ENCODE data around the gene MTTP.

Gene MTTP

DNA sequence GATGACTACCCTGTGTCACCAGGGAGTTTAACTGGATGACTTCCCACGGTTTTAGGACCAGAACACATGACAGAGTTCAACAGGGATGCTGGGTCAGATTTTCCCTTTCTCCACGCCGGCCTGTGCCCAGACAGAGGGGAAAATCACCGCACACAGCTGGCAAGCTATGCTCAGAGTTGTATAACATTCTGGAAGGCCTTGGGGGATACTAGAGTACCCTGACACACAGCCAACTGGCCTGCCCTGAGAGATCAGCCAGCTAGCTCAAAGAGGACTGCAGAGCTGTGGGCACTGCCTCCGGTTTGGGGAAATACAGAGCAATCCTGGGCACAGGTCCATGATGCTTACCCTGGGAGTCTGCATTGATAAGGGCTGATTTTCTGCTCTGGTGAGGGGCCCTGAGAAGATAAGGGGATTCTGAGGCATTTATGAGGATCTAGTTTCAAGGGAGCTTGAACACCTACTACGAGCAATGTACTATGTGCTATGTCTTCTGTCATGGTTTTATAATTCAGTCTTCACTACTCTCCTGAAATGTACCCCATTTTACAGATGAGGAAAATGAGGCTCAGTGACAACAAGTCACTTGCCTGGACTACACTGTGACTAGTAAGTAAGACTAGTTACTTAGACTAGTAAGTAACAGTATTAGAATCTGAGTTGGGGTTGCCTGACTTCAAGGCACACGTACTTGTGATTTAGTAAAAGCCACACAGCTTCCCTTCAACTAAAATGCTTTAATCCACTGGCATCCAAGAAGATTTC is 68.3 kb downstream of the MTTP start:
- no peak for DNase-seq

DNA sequence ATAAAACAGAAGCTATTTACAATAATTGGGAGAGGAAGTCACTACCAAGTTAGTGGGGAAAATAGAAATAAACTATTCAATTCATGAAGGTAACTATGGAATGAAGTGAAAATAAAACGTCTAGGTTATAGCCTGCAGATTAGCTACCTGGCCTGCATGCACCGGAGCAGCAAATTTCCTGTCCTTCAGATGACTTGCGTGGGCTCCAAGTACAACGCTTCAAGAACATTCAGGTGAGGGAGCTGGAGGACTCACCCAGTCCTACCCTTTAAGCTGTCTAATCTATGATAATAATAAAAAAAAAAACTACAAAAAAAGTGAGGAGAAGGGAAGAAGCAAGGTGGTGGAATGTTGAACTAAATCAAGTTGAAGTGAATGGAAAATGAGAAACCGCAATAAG is 69.8 kb downstream of the MTTP start:
- DNase-seq = no peak

DNA sequence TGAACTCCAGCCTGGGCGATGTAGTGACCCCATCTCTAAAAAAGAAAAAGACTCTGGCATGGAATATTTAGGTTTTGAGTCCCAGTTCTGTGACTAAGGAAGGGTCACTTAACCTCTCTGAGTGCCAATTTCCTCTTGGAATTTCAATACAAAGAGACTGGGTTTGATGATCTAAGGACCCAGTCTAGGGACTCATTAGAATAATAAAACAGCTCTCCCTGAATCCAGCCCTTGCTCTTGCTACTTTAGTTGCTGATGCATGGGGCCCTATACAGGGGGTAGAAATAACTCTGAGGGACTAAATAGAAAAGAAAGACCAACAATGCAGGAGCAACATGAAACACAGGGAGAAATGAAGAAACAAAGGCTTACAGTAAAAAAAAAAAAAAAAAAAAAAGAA is 70.4 kb downstream of the MTTP start:
- no peak for DNase-seq

DNA sequence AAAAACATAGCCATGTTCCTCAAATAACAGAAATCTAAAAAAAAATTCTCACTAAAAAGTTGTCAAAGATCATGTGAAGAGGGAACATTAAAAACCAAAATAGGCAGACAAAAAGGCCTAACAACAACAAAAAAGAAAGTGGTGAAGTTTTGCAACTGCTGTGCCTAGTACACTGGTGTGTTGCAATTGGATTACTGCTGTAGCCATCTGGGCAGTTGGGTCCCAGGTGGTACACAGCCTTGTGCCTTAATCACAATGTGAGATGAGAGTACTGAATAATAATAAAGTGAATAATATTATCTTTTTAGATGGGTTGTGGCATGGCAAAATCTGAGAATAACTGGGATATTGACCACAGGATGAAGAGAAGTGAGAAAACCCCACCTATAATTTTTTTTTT is 71.0 kb downstream of the MTTP start:
- DNase-seq = no peak

DNA sequence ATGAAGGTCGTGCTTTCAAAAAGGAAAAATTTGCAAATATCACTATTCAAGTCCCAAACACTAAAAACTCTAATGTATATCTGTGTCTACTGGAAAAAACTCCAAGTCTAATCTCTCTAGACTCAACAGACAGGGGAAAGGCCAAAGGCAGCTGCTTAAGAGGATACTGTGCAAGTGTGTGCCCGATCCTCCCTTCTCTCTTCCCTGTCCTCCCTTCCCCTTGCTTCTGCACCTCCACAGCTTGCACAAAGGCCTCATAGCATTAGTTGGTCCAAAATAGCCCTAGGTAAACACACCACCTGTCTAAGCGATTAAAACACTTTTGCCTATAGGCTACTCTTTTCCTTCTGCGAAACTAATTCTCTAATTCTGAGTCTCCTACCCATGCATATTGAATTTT is 72.4 kb downstream of the MTTP start:
- no peak for DNase-seq

DNA sequence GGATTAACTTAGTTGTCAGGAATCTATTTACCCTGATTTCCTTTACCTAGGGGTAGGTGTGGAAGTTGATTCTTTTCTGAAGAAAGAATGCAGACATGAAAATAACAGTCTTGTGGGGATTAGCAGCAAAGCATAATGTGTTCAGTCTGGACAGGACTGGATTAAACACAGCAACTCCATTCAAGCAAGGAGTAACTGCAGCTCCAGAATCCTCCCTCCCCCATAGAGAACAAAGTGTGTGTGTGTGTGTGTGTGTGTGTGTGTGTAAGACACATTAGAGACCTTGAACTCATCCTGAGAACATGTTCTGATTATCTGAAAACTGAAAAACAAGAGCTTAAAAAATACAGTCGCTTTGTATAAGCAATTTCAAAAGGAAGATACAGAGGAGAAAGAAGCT is 73.7 kb downstream of the MTTP start:
- DNase-seq = no peak

DNA sequence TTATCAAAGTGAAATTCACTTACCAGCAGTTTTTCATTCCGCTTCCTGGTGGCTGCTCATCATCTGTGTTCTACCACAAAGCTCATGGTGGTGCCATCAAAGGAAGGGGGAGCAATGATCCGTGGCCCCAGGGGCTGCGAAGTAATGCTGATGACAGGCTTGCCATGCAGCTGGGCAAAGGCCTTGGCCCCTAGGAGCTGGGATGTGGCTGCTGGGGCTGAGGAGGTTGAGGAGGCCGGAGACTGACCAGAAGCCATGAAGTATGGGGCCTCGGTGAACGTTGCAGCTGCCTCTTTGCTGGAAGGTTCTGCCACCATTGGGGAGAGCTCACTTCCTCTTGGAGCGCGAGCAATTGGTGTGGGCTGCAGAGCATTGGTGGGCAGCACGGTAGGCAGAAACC is 74.6 kb downstream of the MTTP start:
- DNase-seq = no peak

DNA sequence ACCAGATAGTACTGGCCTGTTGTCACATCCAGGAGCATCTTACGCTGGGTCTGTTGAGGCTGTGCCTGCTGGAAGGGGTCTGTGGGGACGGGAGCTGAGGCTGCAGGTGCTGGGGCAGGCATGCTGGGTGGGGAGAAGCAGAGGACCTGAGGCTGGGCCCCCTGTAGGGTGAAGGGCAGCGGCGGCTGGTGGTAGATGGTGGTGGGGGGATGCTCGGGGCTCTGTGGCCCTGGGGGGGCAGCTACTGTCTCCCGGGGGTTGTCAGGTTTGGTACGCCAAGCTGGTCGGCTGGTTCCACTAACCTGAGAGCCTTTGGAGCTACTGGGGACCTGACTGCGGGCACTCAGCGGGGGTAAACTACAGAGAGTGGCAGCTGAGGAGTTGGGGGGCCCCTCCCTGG is 75.2 kb downstream of the MTTP start:
- DNase-seq = no peak

DNA sequence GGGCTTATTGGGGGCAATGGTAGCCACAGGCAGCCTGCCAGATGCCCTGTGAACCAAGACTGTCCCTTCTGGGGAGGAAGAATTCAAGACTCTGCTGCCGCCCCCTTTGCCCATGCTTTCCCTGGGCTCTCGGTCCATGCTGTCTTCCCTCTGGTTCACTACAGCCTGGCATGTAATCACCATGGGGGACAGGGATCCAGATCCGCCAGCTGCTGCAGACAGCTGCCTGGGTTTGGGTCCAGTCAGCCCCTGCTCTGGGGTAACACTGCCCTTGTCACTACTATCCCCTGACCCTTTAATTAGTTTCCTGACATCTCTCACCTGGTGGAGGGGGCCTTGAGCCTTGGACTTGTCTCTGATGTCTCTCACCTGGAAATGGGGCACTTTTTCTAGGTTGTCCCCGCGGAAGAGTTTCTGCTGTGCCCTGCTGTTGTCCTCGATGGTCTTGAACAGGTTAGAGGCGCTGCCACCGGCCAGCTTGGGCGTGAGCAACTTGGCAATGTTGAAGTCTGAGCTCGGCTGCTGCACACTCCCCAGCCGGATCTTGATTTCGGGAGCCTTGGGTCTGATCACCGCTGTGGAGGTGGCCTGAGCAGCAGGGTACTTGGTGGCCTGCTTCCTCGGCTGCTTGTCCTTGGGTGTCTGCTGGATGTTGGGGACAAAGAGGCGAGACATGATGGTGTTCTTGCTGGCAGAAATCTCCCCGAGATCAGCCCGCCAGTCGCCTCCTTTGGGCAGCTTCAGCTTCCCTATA is 76.6 kb downstream of the MTTP start:
- no peak for DNase-seq

DNA sequence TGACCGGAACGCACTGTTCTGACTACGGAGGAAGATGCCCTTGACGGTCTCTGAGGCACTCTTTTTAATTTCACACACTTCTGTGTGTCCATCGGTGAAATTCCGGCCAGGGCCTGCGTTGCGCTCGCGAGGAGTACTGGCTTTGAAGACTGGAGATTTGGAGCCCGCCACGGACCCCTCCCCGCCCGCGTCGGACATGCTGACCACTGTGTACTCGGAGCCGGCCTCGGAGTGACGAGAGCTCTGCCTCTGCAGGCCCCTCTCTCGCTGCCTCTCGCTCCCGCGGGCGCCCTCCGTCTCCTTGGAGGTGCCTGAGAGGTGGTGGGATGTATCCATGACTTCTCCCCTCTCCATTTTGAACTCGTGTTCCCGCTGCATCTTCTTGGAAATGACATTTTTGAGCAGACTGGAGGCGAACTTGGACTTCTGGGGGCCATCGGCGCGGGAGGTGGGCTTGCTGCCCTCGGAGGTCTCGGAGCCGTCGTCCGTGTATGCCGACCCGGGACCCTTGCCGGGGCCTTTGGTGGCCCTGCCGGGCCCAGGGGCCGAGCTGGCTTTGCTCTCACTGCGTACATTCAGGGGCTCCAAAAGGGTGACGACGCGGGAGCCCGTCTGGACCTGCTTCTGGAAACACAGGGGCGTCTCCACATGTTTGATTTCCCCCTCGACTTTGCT is 77.3 kb downstream of the MTTP start:
- DNase-seq = no peak

DNA sequence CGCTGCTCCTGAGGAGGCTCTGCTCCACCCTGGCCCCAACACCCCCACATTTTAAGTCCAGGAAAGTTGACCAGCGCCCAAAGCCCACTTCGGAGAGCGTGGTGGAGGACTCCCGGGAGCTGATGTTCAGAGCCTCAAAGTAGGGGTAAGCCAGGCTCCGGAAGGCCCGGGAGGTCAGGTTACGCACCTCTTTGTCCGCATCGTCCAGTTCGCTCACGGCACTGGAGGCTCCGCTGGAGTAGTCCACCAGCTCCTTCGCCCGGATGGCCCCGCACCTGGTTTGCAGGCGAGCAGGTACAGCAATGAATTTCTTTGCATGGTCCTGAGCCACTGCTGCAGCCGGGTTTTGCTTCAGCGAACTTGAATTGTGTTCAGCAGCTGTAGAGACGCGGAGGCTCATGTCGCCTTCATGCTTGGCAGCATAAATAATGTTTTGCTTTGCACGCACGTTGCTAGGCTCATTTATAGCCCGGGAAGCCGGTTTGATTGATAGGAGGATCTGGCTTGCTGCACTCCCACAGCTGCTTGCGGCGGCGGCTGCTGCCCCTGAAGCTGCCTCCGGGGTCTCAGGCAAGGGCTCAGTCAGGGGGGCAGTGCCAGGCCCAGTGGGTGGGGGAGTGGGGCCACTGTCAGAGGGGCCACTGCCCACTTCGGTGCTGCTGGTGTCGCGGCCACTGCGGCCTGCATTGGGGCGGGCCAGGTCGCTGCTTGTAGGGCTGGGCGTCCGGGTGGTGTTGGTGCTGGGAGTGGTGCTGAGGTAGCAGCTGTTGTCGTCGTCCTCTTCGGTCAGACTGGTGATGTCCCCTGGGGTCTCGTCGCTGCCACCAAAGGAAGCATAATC is 78.2 kb downstream of the MTTP start:
- no peak for DNase-seq

DNA sequence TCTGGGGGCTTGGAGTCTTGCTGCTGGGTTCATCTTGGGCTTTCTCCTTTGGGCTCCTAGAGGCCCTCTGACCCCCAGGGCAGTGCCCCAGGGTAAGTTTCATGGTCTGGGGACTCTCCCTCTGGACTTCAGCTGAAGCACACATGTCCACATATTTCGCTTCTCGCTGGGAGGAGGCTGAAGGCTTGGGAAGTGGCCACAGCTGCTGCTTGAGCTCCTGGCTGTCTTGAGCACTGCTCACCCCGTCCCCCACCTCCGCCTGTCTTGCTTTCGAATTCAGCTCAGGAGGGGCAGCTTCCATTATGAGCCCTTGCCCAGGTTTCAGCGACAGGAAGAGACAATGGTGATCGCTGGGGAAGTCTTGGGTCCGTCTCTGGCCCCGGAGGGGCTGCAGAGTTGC is 79.3 kb downstream of the MTTP start:
- DNase-seq = no peak

DNA sequence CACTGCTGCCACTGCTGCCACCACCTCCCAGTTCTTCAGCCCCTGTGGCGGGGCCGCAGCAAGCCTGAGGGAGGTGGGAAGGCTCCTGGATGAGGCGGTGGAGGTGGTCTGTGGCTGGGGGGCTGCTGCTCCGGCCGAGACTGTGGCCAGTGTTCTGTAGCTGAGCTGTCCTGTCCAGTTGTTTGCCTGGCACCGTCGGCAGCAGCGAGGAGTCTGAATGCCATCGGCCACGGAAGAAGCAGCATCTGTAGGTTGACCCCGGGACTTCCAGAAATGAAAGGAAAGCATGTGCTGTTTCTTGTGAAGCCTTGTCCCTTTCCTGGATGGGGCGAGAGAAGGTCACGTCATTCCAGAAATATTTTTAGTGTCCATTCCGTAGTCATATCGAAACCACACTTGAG is 79.7 kb downstream of the MTTP start:
- DNase-seq = no peak

DNA sequence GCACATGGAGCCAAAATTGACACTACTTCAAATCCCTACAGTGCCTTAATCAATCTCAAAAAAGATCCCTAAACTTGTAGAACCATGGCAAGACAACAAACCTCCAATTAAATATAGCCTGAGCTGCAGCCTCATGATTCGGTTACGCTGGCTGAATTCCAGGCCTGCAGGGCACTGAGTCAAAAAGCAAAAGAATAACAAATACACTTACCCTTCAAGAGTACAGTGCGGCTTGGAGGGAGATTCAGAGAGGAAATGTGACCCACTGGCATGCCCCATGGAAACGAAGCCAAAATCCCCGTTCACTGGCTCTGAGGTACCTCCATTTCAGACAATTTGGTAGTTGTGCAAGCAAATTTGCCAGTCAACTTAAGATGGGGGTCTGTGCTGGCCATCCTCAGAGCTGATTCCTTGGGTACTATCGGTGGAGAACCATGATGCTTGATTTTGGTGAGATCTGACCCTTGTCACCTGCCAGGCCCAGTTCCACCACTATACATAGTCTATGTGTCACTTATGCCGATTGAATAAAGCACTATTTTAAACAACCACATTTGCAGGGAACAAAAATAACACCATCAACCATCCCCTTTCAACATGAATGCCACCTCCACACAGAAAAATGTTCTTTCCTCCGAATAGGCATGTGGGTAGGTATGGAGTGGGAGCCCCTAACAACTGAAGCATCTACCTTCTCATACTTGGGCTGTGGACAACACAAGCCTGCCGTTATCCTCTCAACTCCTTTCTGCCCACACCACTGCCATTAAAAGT is 80.9 kb downstream of the MTTP start:
- DNase-seq = no peak

DNA sequence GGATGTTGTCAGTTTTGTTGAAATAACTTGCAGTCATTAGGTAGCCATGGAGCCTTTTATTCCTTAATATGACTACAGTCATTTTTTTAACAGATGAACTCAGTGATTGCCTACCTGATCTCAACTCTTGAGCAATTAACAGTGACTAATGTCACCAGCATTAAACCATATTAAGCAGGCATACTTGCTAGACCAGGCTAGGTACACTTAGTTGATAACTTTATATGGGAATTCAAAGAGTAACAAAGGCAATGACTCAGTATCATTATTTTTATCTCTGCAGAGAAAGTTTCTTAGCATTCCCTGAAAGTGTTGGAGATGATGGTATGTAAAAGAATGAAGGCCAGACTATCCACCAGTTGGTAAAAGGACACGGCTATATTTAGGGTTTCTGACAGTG is 83.2 kb downstream of the MTTP start, which contains the start of gene C4orf54:
TSS of gene C4orf54 (minus strand) at position 31 of the 400 bp plus-strand sequence. CDS start 3,180 bp downstream, outside the sequence.
- DNase-seq = no peak

DNA sequence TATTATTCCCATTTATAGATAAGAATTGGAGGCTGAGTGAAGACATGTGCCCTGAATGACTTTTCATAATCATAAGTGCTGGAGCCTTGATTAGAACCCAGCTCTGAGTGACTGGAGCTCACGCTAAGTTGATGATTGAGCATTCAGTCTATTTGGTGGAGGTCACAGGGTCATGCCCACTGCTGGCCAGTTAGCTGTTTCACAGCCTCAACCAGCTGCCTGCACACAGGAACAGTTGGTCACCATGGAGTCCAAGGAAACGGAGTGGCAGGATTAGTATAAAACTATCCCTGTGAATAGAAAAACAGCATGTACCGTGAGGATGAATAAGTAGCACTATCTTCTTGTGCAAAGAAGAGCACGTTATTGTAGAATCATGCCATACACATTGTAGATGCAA is 84.0 kb downstream of the MTTP start:
- DNase-seq = no peak

DNA sequence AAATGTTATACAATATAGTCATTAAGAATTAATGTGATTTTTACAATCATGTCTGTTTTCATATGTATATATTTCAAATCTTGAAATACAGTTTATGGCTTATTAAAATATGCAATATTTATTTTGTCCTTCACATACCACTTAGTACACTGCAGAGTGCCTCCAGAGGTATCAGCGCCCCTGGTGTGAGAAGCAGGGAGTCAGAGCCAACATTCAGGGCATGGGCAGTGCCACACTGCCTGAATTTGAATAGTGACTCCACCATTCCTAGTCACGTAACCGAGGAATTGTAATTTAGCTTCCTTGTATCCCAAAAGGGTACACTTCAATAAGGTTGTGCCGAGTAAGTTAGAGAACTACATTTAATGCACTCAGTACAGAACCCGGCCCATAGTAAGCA is 87.3 kb downstream of the MTTP start:
- DNase-seq = no peak

DNA sequence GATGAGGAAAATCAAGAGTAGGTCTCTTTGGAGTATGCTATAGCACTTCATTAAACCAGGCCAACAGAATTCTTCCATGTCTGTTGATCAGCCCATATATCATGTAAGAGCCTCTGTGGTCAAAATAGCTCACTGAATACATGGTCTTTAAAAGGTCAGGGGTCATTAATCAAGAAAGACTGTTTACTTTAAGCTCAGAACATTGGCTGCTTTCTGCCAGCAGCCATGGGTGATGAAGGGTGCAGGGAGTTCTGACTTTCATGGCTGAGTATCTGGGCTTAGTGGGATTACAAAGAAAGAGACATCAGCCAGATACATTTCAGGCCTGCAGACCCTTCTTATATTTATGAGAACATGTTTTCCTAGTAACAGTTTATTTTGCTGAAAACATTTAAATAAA is 90.1 kb downstream of the MTTP start:
- DNase-seq = no peak

DNA sequence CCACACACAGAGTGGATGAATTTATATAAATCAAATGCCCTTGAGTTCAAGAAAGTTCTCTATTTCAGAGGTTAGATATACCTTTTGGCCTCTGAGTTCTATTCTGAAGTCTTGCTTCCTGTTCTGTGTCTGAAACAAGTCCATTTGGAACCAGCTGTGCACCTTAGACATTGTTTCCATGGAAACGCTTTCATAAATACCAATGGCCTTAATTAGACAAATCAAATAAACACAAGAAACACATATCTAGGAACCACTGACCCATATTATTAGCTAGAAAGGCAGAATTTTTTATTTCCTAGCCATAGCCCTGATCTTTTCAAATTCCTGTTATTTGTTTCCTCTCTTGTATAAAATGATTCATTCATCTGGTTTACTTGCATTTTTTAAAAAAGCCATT is 91.4 kb downstream of the MTTP start:
- no peak for DNase-seq

DNA sequence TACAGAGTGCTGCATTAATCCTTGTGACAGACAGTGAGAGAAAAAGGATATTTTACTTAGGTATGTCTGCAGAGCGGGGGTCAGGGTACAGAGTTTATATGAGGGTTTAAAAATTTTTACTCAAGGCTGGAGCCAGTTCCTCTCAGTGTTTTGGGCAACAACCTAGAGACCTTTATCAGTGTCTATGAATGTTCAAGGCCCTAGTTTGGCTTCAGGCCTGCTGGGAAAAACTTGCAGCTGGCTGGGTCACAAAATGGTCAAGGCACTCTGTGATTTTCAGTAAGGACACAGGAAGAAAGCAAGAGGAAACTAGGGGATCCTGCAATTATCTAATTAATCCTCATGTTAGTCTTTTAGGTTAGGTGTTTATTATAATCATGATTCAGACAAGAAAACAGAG is 93.8 kb downstream of the MTTP start:
- no peak for DNase-seq

DNA sequence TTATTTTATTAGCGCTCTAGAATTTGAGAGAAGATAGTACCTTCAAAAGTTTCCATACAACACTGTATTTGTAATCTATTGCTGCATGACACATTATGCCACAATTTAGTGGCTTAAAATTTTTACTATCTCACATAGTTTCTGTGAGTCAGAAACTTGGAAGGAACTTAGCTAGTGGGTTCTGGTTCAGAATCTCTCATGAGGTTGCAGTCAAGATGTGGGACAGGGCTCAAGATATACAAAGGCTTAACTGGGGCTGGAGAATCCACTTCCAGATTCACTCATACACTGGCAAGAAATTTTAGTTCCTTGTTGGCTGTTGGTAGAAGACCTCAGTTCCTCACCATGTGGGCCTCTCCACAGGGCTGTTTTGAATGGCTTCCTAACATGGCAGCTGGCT is 94.5 kb downstream of the MTTP start:
- no peak for DNase-seq

DNA sequence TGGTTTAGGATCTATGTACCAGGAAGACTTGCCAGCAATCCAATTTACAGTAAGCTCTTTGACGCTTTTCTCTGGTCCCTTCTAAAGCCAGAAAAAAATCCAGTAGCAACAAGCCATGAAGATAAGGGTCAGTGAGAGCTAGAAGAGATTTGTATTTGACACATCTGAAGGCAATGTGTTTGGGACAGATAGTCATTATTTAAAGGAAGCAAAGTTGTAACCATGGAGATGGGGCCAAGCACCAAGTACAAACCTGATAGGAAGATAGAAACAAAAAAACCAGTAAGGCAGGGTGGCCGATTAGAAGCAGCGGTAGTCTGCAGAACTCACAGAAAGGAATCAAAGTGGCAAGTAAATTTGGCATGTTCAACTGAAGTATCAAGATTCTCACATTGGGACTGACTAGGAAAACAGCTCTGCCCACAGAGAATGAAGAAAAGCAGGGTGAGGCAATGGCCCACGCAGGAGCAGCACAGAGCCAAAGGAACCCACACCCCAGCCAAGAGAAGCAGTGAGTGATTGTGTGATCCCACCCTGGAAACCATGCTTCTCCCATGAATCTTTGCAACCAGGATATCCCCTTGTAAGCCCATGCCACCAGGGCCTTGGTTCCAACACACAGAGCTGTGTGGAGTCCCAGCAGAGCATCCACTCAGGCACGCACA is 95.9 kb downstream of the MTTP start:
- DNase-seq = no peak

All from stimulated activated CD4-positive, alpha-beta T cell treated with anti-CD3 and anti-CD28 coated beads, Interleukin-4, amount 100 ng/mL, for 4 hours (primary cell).